CD4-positive, alpha-beta T cell (primary cell): ENCODE results near the gene HSPA4. TPM values are rescaled to one million over a fixed set of nuclear protein-coding genes. Genes with fewer than 3 reads are reported as not detected.

ENCODE experiments used
- ATAC-seq: fragments of 200-7000 bp; cut with Tn5 transposase; one replicate; pipeline ENCODE4 v1.10.0; 2022; ENCODE audit warnings: mild to moderate bottlenecking; ENCODE audit not compliant: poor library complexity
- CTCF ChIA-PET: fragments of 350-600 bp; sonication (Branson Sonifier 250); formaldehyde crosslinking; loops from one replicate; lab custom pipeline; 2021; ENCODE audit warnings: antibody characterized with exemption, inconsistent platforms; lab: Charles Lee
- POLR2A ChIA-PET: fragments of 350-600 bp; sonication (Branson Sonifier 250); formaldehyde crosslinking; loops from one replicate; lab custom pipeline; 2021; ENCODE audit warnings: antibody characterized with exemption, inconsistent platforms; lab: Charles Lee
- DNase-seq, 14 experiments: peaks; one replicate each; pipeline ENCODE4 v3.0.0-alpha.2; 2013 to 2020; ENCODE audit warnings: mixed read lengths in 2 of 14
- H3K27ac ChIP-seq, 2 donors: one replicate each; pipeline versions ENCODE4 v1.5.1 to v1.7.0; 2013; ENCODE audit warnings: low read length in 2 of 2, low read depth in 1 of 2, mild to moderate bottlenecking in 1 of 2
- H3K27me3 ChIP-seq, 2 experiments: 1 replicate in 1 of 2; 2 replicates in 1 of 2; pipeline versions ENCODE4 v1.6.1 to v1.7.0; 2013; ENCODE audit warnings: low read length in 2 of 2, control low read depth in 1 of 2, mild to moderate bottlenecking in 1 of 2, moderate library complexity in 1 of 2; ENCODE audit not compliant: insufficient read depth in 2 of 2, control insufficient read depth in 1 of 2
- H3K36me3 ChIP-seq: one replicate; pipeline ENCODE4 v1.6.1; 2013; ENCODE audit warnings: low read length, control low read depth; ENCODE audit not compliant: insufficient read depth
- H3K4me1 ChIP-seq: one replicate; pipeline ENCODE4 v1.6.1; 2013; ENCODE audit warnings: low read length, control low read depth; ENCODE audit not compliant: insufficient read depth
- H3K4me3 ChIP-seq: one replicate; pipeline ENCODE4 v1.5.1; 2013; ENCODE audit warnings: mild to moderate bottlenecking, low read length, moderate library complexity
- H3K9me3 ChIP-seq, 2 experiments: 1 replicate in 1 of 2; 2 replicates in 1 of 2; pipeline versions ENCODE4 v1.6.1 to v1.7.0; 2013; ENCODE audit warnings: low read length in 2 of 2, mild to moderate bottlenecking in 2 of 2, control low read depth in 1 of 2, moderate library complexity in 1 of 2; ENCODE audit not compliant: control insufficient read depth in 1 of 2, insufficient read depth in 1 of 2
- H3K27ac Mint-ChIP-seq: one replicate; pipeline ENCODE4 v1.8.0; 2020; ENCODE audit warnings: mixed read lengths
- H3K27me3 Mint-ChIP-seq: one replicate; pipeline ENCODE4 v1.8.0; 2021; ENCODE audit warnings: mixed read lengths
- H3K36me3 Mint-ChIP-seq: one replicate; pipeline ENCODE4 v1.8.0; 2021; ENCODE audit warnings: low read depth, mixed read lengths
- H3K4me1 Mint-ChIP-seq: one replicate; pipeline ENCODE4 v1.8.0; 2021; ENCODE audit warnings: low read depth, mixed read lengths
- H3K4me3 Mint-ChIP-seq: one replicate; pipeline ENCODE4 v1.8.0; 2020; ENCODE audit warnings: mild to moderate bottlenecking, mixed read lengths
- H3K9me3 Mint-ChIP-seq: one replicate; pipeline ENCODE4 v1.8.0; 2020; ENCODE audit warnings: mixed read lengths
- CTCF ChIP-seq: fragments of 200-600 bp; IDR thresholded peaks from one replicate; pipeline ENCODE4 v1.8.0; 2022; ENCODE audit warnings: antibody characterized with exemption, mild to moderate bottlenecking
- intact Hi-C, 2 experiments: fragments of 100-400 bp; cut with DNase I in 1 of 2; cut with micrococcal nuclease in 1 of 2; formaldehyde crosslinking; loops; one replicate each; pipeline versions ENCODE4 v1.15.1 to v1.9.0; 2023 to 2025; cut with DNase I, micrococcal nuclease
- total RNA-seq, 174 experiments: library from RNA in 2 of 174; stranded (reverse) in 2 of 174; gene quantifications; one replicate each; pipeline ENCODE4 v1.2.3 and lab custom pipeline; 2021 to 2026

Gene HSPA4
- total RNA-seq, 2 experiments from 2014 or later = 42.2 to 44.7 TPM

DNA sequence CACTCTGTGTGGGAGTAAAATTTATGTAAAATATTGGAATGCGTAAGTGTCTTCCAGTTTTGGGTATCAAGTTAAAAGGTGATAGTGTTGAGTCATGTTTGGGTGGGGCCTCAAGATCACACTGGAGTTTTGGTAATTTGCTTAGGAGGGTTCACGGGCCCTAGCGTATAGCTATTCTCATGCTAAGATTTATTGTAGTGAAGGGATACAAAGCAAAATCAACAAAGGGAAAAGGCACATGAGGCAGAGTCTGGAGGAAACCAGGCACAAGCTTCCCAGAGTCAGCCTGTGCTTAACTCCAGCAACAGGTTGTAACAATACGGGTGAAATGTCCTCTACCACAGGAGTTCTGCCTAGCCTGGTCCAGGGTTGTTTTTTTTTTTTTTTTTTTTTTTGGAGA is 20.2 kb downstream of the HSPA4 start:
- Mint-ChIP-seq H3K9me3 (no peaks in the 10 kb centered on the region), H3K4me3 (no peak overlapping the region), H3K27ac (no peak overlapping the region), H3K36me3 (peaks cover 97% of the 10 kb centered on the region), H3K4me1 (peaks cover 19% of the 10 kb centered on the region), H3K27me3 (no peaks in the 10 kb centered on the region)
- ATAC-seq (no peak), DNase-seq (no peak)
- no peaks in the 10 kb centered on the region for H3K9me3 ChIP-seq
- POLR2A ChIA-PET = no interaction called here
- H3K4me3 ChIP-seq = no peak overlapping the region
- no peaks in the 10 kb centered on the region for H3K27me3 ChIP-seq
- H3K27ac ChIP-seq = no peak overlapping the region
- no peaks in the 10 kb centered on the region for H3K4me1 ChIP-seq
- intact Hi-C loops = no loop called here
- CTCF ChIA-PET = no interaction called here
- TF ChIP-seq CTCF = no peak
- H3K36me3 ChIP-seq = peaks cover 87% of the 10 kb centered on the region

- Histone ChIP-seq H3K36me3 (peaks cover 62% of the 10 kb centered on the region), H3K4me1 (no peaks in the 10 kb centered on the region), H3K27me3 (no peaks in the 10 kb centered on the region), H3K27ac (no peak overlapping the region), H3K9me3 (no peaks in the 10 kb centered on the region), H3K4me3 (no peak overlapping the region)
- ChIA-PET CTCF (no interaction called here), POLR2A (interaction anchor here (0.9 to 1.5 kb wide), 2 partner anchors 24 to 51 kb away, joined by 3 to 6 read pairs; partner anchors contain the start of gene HSPA4)
- intact Hi-C loops = no loop called here
- ATAC-seq (no peak), DNase-seq (no peak)
- peaks cover 24% of the 10 kb centered on the region for H3K4me1 Mint-ChIP-seq
- no peaks in the 10 kb centered on the region for H3K9me3 Mint-ChIP-seq
- peak overlapping the region; percentile 34 for H3K27ac Mint-ChIP-seq
- no peak overlapping the region for H3K4me3 Mint-ChIP-seq
- H3K36me3 Mint-ChIP-seq = peaks cover 86% of the 10 kb centered on the region
- H3K27me3 Mint-ChIP-seq = no peaks in the 10 kb centered on the region
- TF ChIP-seq CTCF = no peak
Observed at GRCh38 chr5:133075572-133076536, 24.0 kb downstream of the HSPA4 start.

DNA sequence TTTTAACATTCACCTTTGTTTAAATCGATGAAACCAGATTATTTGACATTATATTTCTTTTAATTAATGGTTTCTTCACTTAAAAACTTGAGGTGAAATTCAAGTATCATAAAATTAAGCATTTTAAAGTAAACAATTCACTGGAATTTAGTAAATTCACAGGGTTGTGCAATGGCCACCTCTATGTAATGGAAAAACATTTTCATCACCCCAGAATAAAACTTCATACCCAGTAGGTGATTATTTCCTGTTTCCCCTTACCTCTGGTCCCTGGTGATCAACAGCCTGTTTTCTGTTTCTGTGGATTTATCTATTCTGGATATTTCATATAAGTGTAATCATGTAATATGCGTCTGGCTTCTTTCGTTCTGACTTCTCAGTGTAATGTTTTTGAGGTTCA is 27.2 kb downstream of the HSPA4 start:
- Histone ChIP-seq H3K27ac (no peak overlapping the region), H3K4me1 (no peaks in the 10 kb centered on the region), H3K4me3 (no peak overlapping the region), H3K27me3 (no peaks in the 10 kb centered on the region), H3K9me3 (no peaks in the 10 kb centered on the region), H3K36me3 (peaks cover 50% of the 10 kb centered on the region)
- TF ChIP-seq CTCF = no peak
- DNase-seq (no peak), ATAC-seq (no peak)
- Mint-ChIP-seq H3K9me3 (no peaks in the 10 kb centered on the region), H3K27me3 (no peaks in the 10 kb centered on the region), H3K4me3 (no peak overlapping the region), H3K36me3 (peaks cover 87% of the 10 kb centered on the region), H3K27ac (peak overlapping the region; percentile 1), H3K4me1 (peaks cover 30% of the 10 kb centered on the region)
- CTCF ChIA-PET = interaction anchor here (1.1 kb wide), 1 partner anchor 32 kb away, joined by 5 read pairs; no protein-coding TSS in a partner anchor
- POLR2A ChIA-PET = interaction anchor here (0.6 to 1.1 kb wide), 2 partner anchors 9 to 11 kb away, joined by 3 read pairs; no protein-coding TSS in a partner anchor
- intact Hi-C loops = no loop called here
